Measurements from ENCODE around the gene MAML1.

DNA sequence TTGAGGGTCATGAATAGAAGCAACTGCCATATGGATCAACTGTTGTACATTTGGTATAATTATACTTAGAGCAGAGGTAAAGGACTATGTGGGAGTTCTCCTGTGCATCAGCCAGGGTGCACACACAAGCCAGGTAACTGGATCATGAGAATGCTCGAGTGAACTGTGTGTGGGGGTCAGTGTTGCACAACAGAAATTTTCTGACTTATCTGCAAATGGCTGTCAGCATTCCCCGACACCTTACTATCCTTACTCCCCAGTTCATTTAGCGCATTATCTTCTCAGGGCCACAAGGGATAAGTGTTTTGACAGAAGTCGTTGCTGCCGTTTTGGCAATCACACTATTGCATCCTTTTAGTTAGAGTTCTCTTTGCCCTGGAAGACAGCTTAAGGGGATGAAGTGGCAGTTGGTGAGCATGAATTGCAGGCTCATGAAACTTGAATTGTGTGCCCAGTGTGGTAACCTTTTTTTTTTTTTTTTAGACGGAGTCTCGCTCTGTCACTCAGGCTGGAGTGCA, 32.2 kb upstream of the MAML1 start:
- TF ChIP-seq, protein P1, sequence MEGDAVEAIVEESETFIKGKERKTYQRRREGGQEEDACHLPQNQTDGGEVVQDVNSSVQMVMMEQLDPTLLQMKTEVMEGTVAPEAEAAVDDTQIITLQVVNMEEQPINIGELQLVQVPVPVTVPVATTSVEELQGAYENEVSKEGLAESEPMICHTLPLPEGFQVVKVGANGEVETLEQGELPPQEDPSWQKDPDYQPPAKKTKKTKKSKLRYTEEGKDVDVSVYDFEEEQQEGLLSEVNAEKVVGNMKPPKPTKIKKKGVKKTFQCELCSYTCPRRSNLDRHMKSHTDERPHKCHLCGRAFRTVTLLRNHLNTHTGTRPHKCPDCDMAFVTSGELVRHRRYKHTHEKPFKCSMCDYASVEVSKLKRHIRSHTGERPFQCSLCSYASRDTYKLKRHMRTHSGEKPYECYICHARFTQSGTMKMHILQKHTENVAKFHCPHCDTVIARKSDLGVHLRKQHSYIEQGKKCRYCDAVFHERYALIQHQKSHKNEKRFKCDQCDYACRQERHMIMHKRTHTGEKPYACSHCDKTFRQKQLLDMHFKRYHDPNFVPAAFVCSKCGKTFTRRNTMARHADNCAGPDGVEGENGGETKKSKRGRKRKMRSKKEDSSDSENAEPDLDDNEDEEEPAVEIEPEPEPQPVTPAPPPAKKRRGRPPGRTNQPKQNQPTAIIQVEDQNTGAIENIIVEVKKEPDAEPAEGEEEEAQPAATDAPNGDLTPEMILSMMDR (IDR thresholded peaks at IDR 0.05), result no peak
- no peak for TF ChIP-seq POLR2AphosphoS5 (IDR thresholded peaks at IDR 0.05)
- no peak for TF ChIP-seq EP300 (IDR thresholded peaks at IDR 0.05)
- no peak for TF ChIP-seq POLR2A (IDR thresholded peaks at IDR 0.05)

Measured in gastroesophageal sphincter (tissue), 3 donors.